Measurements from ENCODE around the gene HBEGF.

HBEGF gene, protein sequence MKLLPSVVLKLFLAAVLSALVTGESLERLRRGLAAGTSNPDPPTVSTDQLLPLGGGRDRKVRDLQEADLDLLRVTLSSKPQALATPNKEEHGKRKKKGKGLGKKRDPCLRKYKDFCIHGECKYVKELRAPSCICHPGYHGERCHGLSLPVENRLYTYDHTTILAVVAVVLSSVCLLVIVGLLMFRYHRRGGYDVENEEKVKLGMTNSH

DNA sequence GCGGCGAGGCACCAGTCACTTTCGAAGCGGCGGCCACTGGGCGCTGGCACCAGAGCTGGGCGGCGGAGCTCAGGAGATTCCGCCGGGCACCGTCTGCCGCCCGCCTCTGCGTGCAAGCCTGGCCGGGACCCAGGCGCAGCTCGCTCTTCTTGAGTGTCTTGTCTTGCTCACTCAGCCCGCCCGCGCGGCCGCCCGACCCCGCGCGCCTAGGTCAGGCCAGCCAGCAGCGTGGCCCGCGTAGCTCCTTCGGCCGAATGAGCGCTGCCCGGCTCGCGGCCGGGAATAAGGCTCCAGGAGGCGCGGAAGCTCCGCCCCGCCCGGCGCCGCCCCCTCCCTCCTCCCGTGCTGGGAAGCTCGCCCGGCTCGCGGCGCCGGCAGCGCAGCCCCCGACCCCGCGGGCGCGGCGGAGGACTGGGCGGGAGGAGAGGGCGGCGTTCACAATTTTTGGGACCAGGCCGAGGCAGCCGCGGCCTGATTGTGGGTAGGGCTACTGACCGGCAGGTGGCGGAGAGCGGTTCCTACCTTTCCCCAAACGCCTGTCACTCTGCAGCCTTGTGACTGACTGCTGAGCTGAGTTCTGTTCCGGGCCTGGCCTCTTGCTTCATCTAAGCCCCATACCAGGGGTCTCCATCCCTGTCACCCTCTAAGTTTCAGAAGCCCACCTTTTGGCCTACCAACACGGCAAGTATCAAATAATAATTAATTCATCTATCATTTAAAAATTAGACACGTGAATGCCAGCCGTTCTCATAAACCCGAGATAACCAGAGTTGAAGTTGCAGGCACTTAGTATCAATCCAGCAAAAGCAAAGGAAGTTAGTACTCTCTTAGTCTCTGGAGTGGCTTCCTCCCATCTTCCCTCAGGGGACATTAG lies at the start of gene HBEGF:
Gene HBEGF, minus strand, starts transcription at position 256 of the 874 bp plus-strand sequence. CDS start 275 bp downstream, outside the sequence.
- TF ChIP-seq, protein P1, sequence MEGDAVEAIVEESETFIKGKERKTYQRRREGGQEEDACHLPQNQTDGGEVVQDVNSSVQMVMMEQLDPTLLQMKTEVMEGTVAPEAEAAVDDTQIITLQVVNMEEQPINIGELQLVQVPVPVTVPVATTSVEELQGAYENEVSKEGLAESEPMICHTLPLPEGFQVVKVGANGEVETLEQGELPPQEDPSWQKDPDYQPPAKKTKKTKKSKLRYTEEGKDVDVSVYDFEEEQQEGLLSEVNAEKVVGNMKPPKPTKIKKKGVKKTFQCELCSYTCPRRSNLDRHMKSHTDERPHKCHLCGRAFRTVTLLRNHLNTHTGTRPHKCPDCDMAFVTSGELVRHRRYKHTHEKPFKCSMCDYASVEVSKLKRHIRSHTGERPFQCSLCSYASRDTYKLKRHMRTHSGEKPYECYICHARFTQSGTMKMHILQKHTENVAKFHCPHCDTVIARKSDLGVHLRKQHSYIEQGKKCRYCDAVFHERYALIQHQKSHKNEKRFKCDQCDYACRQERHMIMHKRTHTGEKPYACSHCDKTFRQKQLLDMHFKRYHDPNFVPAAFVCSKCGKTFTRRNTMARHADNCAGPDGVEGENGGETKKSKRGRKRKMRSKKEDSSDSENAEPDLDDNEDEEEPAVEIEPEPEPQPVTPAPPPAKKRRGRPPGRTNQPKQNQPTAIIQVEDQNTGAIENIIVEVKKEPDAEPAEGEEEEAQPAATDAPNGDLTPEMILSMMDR (IDR thresholded peaks at IDR 0.05; ENCODE audit: control extremely low read depth, extremely low read depth, low read depth, missing control alignments) = peak; percentile 47
- ChIA-PET CTCF (interaction anchor here (0.6 to 15.0 kb wide), 21 partner anchors 7 to 377 kb away, joined by 3 to 462 read pairs (median 3); partner anchors contain the start of gene SLC4A9), POLR2A (interaction anchor here (0.6 to 1.3 kb wide), 5 partner anchors 8 to 365 kb away, joined by 3 to 5 read pairs (median 3); no protein-coding TSS in a partner anchor)
- DNase-seq (ENCODE audit: extremely low spot score) = peak; percentile 81

DNA sequence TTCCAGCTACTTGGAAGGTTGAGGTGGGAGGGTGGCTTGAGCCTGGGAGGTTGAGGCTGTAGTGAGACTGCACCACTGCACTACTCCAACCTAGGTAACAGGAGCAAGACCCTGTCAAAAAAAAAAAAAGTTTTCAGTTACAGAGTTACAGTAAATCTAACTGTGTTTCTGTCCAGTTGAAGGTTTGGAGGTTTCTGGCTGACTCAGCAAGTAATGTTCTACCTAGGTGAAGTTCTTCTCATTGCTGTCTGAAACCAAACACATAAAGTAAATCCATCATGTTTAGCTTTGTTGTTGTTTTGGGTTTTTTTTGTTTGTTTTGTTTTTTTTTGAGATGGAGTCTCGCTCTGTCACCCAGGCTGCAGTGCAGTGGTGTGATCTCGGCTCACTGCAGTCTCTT lies 47.3 kb upstream of the HBEGF start:
- TF ChIP-seq, protein P1 (IDR thresholded peaks at IDR 0.05; ENCODE audit: control extremely low read depth, extremely low read depth, low read depth, missing control alignments) = no peak
- no peak for DNase-seq (ENCODE audit: extremely low spot score)
- ChIA-PET CTCF (interaction anchor here (0.8 to 1.7 kb wide), 8 partner anchors 9 to 154 kb away, joined by 3 to 12 read pairs (median 4); partner anchors contain the start of gene HBEGF), POLR2A (interaction anchor here (0.7 kb wide), 1 partner anchor 238 kb away, joined by 3 read pairs; no protein-coding TSS in a partner anchor)

DNA sequence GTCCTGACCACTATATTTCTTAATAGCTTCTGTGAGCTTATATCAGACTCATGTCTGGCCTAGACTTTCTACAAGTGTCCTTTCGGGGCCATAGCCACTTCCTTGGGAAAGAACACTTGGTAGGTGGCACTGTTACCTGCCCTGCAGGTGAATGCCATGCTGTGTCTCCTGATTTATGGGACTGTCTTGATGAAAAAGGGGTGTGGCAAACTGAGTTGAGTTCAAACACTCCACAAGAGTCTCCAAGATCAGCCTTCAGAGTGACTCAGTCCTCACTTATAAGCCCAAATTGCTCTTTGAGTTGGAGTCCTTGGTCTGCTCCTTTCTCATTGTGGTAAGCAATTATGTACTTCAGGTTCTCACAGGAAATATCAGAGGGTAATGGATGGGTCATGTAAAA lies 45.3 kb upstream of the HBEGF start:
- CTCF ChIA-PET = interaction anchor here (1.7 to 2.7 kb wide), 2 partner anchors 9 to 19 kb away, joined by 8 to 9 read pairs; partner anchors contain the start of gene ANKHD1
- no peak for DNase-seq (ENCODE audit: extremely low spot score)
- TF ChIP-seq, protein P1 (IDR thresholded peaks at IDR 0.05; ENCODE audit: control extremely low read depth, extremely low read depth, low read depth, missing control alignments) = no peak
- POLR2A ChIA-PET = no interaction called here

DNA sequence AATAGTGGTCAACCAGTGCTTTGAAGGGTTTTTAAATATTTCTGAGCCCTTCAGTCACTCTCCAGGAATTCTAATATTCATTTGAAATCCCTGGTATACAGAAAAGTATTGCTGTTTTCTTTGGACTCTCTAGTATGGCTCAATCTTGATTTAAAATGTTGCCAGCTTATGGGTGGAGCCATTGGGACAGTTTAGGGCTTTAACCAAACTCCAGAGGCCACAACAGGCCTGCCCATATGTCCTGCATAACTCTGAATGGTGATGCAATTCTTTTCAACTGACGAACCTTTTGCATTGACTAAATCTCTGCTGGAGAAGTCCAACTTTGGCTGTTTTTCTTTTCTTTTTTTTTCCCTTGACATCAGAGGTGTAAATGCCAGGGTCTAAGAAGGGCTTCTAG lies 44.9 kb upstream of the HBEGF start:
- DNase-seq (ENCODE audit: extremely low spot score) = no peak
- TF ChIP-seq, protein P1 (IDR thresholded peaks at IDR 0.05; ENCODE audit: control extremely low read depth, extremely low read depth, low read depth, missing control alignments) = no peak
- CTCF ChIA-PET = interaction anchor here (1.7 to 2.7 kb wide), 2 partner anchors 10 to 18 kb away, joined by 8 to 9 read pairs; partner anchors contain the start of gene ANKHD1
- POLR2A ChIA-PET = no interaction called here

DNA sequence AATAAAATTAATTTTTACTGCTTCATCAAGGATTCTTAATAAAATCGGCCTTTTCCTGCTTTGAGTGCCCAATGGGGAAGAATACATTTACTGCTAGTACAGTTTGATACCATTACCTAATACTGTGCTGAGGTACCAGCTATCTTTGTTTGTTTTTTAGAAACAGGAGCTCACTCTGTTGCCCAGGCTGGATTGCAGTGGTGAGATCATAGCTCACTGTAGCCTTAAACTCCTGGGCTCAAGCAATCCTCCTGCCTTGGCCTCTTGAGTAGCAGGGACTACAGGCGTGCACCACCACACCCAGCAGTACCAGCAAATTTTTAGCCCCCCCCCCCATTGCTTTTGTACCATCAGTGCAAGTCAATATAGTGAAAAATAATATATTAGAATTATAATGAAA lies 41.6 kb upstream of the HBEGF start:
- no peak for DNase-seq (ENCODE audit: extremely low spot score)
- ChIA-PET POLR2A (no interaction called here), CTCF (interaction anchor here (0.9 to 5.9 kb wide), 5 partner anchors 10 to 248 kb away, joined by 3 to 39 read pairs (median 3); no protein-coding TSS in a partner anchor)
- TF ChIP-seq, protein P1 (IDR thresholded peaks at IDR 0.05; ENCODE audit: control extremely low read depth, extremely low read depth, low read depth, missing control alignments) = no peak

DNA sequence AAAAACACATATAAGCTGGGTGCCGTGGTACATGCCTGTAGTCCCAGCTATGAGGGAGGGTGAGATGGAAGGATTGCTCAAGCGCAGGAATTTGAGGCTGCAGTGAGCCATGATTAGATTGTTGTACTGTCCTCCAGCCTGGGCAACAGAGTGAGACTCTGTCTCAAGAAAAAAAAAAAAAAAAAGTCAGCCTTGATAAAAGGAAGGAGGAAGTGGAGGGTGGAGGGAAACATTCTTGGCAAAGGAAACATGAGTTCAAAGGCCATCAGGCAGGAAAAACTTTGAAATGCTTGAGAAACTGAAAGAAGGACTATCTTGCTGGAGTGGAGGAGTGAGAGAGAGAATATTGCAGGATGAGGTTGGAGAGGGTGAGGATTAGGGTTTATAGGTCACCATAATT lies 36.9 kb upstream of the HBEGF start:
- ChIA-PET POLR2A (no interaction called here), CTCF (interaction anchor here (1.2 to 5.9 kb wide), 4 partner anchors 10 to 30 kb away, joined by 3 to 39 read pairs (median 20); no protein-coding TSS in a partner anchor)
- DNase-seq (ENCODE audit: extremely low spot score) = no peak
- TF ChIP-seq, protein P1 (IDR thresholded peaks at IDR 0.05; ENCODE audit: control extremely low read depth, extremely low read depth, low read depth, missing control alignments) = no peak

Data from GM10248 (cell line).